Posterior cingulate gyrus (tissue), 11 donors: Measurements from ENCODE around the gene MN1.
A peak's percentile ranks its signal among the peaks of the same experiment; 100 is the strongest.

Source experiments
- DNase-seq, 10 donors: peaks; one replicate each; pipeline versions ENCODE4 v3.0.0 to v3.0.0-alpha.2; 2020 to 2021; ENCODE audit warnings: mixed read lengths in 3 of 10
- intact Hi-C: fragments of 100-400 bp; cut with DNase I; formaldehyde crosslinking; loops from one replicate; pipeline ENCODE4 v1.15.1; 2023

MN1 gene

DNA sequence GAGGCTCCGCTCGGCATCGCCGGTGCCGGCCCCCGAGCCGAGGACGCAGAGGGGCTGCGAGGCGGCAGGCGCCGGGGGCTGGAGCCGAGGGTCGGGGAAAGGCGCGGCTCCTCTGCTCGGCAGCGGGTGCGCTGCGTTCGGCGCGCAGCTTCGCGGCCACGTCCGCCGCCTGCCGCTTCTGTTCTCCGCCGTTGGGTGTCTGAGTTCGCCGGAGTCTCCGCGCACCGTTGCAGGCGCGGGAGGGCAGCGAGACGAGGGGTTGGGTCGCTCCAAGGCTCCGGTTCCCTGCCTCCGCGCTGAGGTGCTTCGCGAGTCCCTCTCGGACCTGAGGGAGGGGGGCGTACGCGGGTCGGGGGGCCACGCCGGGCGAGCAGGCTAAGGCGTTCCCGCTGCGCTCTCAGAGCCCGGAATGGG is 347 bp downstream of the MN1 start:
- intact Hi-C loops, result loop anchor here (5.0 kb wide), 4 partner anchors 84 to 1124 kb away; no protein-coding TSS in a partner anchor
- peak in 3 of 10 donors; percentile 46 to 86 (median 75) for DNase-seq

- intact Hi-C loops, result loop anchor here (5.0 kb wide), 4 partner anchors 83 to 1123 kb away; no protein-coding TSS in a partner anchor
- DNase-seq, result peak in 2 of 10 donors; percentile 71 to 89
Measured at GRCh38 chr22:27800250-27801201, 1.0 kb downstream of the MN1 start.

DNA sequence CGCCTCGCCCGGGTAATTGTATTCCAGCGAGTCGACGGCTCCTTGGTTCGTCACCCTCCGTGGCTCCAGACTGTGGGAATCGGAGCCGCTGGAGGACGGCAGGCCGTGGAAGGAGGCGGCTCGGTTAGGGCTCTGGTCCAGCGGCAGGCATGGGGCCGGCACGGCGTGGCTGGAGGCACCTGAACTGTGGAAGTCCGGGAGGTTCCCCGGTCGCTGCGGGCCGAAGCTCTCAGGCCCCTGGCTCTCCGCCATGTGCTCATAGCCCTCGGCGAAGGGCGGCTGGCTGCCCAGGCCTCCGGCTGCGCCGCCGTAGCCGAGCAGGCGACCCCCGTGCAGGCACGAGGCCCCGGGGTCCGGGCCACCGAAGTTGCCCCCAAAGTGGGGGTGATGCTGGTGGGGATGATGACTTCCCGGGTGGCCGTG is 1.7 kb downstream of the MN1 start:
- intact Hi-C loops, result loop anchor here (5.0 kb wide), 4 partner anchors 83 to 1123 kb away; no protein-coding TSS in a partner anchor
- peak in 3 of 10 donors; percentile 48 to 91 (median 73) for DNase-seq

- intact Hi-C loops, result no loop called here
- peak in 2 of 10 donors; percentile 75 to 86 for DNase-seq
Measured at GRCh38 chr22:27799015-27799826, 2.3 kb downstream of the MN1 start.

DNA sequence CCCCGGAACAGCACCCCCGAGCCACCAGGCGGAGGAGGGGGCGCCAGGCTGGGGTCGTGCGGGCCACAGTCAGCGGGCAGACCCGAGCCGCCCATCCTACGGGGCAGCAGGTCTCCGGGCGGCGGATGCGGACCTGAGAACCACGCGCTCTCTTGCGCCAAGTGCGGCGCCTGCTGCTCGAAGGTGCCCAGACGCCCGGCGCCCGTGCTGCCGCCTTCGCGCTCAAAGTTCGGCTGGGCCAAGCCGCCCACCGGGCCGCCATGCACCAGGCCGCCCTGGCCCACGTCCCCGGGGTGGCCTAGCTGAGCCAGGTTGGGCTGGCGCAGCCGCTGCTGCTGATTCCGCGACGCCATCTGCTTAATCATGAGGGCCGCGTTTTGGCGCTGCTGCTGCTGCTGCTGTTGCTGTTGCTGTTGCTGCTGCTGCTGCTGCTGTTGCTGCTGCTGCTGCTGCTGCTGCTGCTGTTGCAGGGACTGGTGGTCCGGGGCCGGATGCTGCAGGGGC is 3.0 kb downstream of the MN1 start:
- intact Hi-C loops, result no loop called here
- DNase-seq, result peak in 1 of 10 donors; percentile 66

- DNase-seq, result no peak
- intact Hi-C loops, result no loop called here
Measured at GRCh38 chr22:27797520-27798391, 3.8 kb downstream of the MN1 start.

GRCh38 chr22:27796829-27797519 is 4.6 kb downstream of the MN1 start:
- DNase-seq, result peak in 1 of 10 donors; percentile 70
- intact Hi-C loops, result no loop called here

DNA sequence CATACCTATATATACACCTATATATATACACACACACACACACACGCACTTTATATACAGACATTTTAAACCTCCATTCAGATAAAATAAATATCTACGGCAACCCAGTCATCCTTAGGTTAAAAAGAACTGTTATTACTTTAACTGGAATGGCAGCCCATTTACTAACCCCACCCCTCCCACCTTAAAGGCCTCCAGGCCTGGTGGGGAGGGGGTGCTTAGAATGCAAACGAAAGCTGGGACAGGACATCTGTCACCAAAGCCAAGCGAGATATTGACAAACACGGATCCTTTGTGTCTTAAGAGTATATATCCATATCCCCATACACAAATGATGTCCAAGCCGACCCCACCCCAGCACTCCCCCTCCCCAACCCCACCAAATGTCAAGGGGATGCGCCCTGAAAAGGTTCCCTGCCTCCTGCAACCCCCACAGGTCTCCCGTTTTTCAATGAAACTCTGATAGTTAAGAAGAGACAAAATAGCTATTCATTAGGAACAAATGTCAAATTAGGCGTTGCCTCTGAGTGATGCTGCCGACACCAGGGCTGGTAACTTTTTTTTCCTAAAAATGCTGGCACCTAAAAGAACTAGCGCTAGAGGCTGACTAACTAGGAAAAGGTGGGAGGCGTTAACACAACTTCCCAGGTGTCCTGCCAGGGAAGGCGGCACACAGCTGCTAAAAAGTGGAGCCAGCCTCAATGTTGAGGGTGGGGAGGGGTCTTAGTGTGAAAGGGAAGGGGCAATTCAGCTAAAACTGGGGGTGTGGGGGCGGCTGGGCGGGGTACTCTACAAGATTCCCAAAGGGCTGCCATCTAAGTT is 5.6 kb downstream of the MN1 start:
- DNase-seq, result no peak
- intact Hi-C loops, result no loop called here

GRCh38 chr22:27795053-27795452 is 6.5 kb downstream of the MN1 start:
- DNase-seq, result peak in 5 of 10 donors; percentile 43 to 91 (median 57)

DNA sequence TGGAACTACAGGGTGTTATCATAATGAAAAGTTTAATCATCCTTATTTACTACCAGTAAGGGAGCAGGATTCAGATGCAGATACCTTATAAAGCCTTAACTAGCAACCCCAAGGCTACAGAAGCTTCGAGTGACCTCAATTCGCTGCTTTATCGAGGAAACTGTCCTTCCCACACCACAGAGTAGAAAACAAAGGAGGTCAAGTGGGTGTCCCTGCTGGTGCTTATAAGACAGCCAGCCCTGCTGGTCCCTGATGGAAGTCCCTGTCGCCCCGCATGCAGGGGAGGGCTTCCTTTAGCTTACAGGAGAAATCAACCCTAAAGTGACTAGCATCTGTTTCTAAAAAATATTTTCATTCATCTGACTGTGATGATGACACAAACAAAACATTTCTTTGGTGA is 7.3 kb downstream of the MN1 start:
- intact Hi-C loops, result no loop called here
- no peak for DNase-seq

More at GRCh38 chr22:27795053-27795452, 6.5 kb downstream of the MN1 start:
- intact Hi-C loops, result no loop called here

- intact Hi-C loops, result no loop called here
- DNase-seq, result no peak
Measured at GRCh38 chr22:27793576-27793975, 8.0 kb downstream of the MN1 start.

DNA sequence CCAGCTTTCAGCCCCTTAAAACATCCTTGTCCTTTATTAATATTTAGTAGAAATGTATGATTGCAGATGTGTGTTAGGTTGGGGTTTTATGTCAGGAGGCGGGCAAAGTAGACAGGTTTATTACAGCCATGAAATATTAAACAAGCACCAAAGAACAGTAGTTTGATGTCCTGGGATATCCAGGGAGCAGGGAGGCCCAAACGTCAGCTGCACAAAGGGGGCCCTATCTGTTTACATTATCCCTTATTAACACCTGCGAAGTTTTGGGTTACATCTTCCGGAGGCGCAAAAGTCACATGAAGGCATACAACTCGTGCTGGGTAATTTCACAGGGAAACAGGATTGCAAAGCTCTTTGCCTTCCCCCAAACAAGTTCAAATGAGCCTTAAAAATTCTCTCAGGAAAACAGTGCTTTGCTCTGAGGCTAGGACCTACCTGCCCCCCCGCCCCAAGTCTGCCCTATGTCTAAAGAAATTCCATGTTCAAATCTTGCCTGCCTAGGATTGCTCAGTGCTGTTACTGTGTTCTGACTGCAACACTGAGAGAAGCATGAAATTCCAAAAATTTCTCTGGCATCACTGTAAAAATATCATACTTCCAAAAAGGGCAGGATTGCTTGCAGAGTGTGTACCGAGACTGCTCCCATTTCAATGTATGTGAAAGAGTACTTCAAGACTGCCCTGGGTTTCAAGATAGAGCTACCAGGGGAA is 8.9 kb downstream of the MN1 start:
- intact Hi-C loops, result no loop called here
- DNase-seq, result no peak

GRCh38 chr22:27791859-27792241 is 9.7 kb downstream of the MN1 start:
- intact Hi-C loops, result no loop called here
- no peak for DNase-seq

- no peak for DNase-seq
- intact Hi-C loops, result no loop called here
Measured at GRCh38 chr22:27791159-27791858, 10.2 kb downstream of the MN1 start.

- intact Hi-C loops, result no loop called here
- no peak for DNase-seq
Measured at GRCh38 chr22:27790376-27791158, 11.0 kb downstream of the MN1 start.
